IPS-18a (cell line): ENCODE data around the gene ETV7.

Source experiments
- H3K27ac ChIP-seq: one replicate; pipeline ENCODE4 v1.5.1; 2013; ENCODE audit warnings: low read length
- H3K27me3 ChIP-seq: one replicate; pipeline ENCODE4 v1.6.1; 2013; ENCODE audit warnings: mild to moderate bottlenecking, low read length; ENCODE audit not compliant: control insufficient read depth, insufficient read depth
- H3K36me3 ChIP-seq: one replicate; pipeline ENCODE4 v1.6.1; 2013; ENCODE audit warnings: low read depth, low read length; ENCODE audit not compliant: control insufficient read depth
- H3K4me1 ChIP-seq: one replicate; pipeline ENCODE4 v1.6.1; 2013; ENCODE audit warnings: low read depth, low read length; ENCODE audit not compliant: control insufficient read depth
- H3K4me3 ChIP-seq: one replicate; pipeline ENCODE4 v1.5.1; 2013; ENCODE audit warnings: low read length
- H3K9ac ChIP-seq: one replicate; pipeline ENCODE4 v1.6.1; 2013; ENCODE audit warnings: mild to moderate bottlenecking, low read length, moderate library complexity
- H3K9me3 ChIP-seq: one replicate; pipeline ENCODE4 v1.6.1; 2013; ENCODE audit warnings: low read depth, low read length; ENCODE audit not compliant: control insufficient read depth

Gene ETV7

DNA sequence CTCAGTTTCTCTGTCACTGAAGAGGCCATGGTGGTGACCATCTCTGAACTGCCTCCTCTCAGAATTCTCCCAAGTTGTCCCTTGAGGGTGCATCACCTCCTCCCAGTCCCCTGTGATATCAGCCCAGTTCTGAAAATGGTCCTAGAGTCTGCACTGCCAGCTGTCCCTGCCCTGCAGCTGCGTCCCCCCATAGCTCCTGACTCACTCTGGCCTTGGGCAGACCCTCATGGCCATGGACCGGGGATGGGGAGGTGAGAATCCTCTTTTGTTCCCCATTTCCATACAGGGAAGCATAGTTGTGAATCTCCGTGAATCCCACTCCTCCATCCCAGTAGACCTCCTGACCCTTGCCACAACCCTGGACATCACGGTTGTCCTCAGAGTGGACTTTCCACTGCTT lies 4.5 kb downstream of the ETV7 start:
- peaks cover 29% of the 10 kb centered on the region for H3K27me3 ChIP-seq
- no peak overlapping the region for H3K4me3 ChIP-seq
- no peaks in the 10 kb centered on the region for H3K9me3 ChIP-seq
- no peaks in the 10 kb centered on the region for H3K36me3 ChIP-seq
- H3K27ac ChIP-seq, result no peak overlapping the region
- no peak overlapping the region for H3K9ac ChIP-seq
- peaks cover 10% of the 10 kb centered on the region for H3K4me1 ChIP-seq

DNA sequence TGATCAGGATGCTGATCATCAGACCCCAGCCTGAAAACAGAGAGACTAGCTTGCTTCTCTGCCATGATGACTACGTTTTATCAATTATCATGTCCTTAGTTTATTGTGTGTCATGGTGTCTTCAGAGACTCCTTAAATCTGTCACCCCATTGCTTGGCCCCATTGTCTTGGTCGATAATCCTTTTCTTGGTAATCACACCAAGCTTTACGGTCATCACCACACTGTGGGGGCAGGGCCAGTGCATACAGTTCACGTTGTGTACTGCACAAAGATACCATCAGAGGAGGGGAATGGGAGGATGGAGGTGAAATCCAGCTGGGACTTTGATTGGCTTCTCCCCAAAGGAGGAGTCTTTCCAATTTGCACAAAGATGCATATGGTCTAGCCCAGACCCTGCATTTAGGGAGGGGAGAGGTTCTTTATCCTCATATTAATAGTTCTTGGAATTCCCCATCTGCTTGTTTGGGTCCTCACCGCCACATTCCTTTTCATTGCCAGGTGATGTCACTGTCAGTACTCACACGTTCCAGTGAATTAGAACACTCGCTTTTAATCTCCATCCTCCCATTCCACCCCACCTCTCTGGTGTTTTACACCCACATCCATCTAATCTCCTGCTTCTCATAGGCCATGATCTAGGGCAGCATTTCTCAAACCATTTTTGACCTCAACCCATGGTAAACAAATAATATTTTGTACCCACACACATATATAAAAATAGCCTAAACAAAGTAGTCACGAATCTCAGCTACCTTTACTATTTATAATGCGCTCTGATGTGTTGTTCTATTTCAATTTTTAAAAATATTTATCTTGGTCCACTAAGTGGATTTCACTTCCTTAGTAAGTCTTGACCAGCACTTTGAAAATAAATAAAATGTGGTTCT lies 5.7 kb downstream of the ETV7 start:
- H3K27me3 ChIP-seq, result peaks cover 17% of the 10 kb centered on the region
- peaks cover 10% of the 10 kb centered on the region for H3K4me1 ChIP-seq
- no peaks in the 10 kb centered on the region for H3K9me3 ChIP-seq
- H3K9ac ChIP-seq, result no peak overlapping the region
- no peaks in the 10 kb centered on the region for H3K36me3 ChIP-seq
- H3K4me3 ChIP-seq, result no peak overlapping the region
- no peak overlapping the region for H3K27ac ChIP-seq

DNA sequence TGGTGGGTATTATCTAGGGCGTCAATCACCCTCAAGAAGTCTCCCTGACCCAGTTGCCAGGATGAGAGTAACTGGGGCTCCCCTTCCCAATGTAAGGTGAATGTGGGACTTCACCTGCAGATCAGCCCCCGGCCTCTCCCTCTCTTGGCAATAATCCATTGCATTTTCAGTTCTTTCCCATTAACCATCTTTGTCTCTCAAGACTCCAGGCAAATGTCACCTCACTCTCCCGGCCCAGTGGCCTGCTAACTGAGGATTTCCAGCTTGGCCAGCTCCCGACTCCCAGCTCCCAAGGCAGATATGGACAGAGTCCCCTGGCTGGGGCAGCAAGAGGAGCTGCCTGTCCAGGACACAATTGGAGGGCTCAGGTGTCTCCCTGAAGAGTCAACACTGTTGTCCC lies 7.3 kb downstream of the ETV7 start:
- peaks cover 4% of the 10 kb centered on the region for H3K4me1 ChIP-seq
- H3K9ac ChIP-seq, result no peak overlapping the region
- no peaks in the 10 kb centered on the region for H3K9me3 ChIP-seq
- no peaks in the 10 kb centered on the region for H3K36me3 ChIP-seq
- H3K27ac ChIP-seq, result no peak overlapping the region
- H3K27me3 ChIP-seq, result peaks cover 1% of the 10 kb centered on the region
- no peak overlapping the region for H3K4me3 ChIP-seq

DNA sequence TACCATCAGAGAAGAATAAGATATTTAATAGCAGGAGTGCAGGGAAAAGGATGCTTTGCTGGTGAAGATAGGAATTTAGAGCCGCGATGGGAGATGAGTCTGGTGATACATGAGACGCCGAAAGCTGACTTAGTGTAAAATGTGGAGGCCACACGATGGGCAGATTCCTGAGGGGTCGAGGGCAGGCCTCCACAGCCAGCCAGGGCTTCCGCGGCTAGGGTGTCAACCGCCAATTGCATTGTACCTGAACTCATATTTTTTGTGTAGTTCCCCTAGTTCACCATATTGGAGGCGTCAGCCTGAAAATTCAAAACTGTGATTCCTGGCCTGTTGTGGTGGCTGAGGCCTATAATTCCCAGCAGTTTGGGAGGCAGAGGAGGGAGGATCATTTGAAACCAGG lies 8.5 kb downstream of the ETV7 start:
- Histone ChIP-seq H3K36me3 (no peaks in the 10 kb centered on the region), H3K27me3 (no peaks in the 10 kb centered on the region), H3K9me3 (no peaks in the 10 kb centered on the region), H3K27ac (no peak overlapping the region), H3K4me3 (no peak overlapping the region), H3K4me1 (peaks cover 4% of the 10 kb centered on the region), H3K9ac (no peak overlapping the region)

DNA sequence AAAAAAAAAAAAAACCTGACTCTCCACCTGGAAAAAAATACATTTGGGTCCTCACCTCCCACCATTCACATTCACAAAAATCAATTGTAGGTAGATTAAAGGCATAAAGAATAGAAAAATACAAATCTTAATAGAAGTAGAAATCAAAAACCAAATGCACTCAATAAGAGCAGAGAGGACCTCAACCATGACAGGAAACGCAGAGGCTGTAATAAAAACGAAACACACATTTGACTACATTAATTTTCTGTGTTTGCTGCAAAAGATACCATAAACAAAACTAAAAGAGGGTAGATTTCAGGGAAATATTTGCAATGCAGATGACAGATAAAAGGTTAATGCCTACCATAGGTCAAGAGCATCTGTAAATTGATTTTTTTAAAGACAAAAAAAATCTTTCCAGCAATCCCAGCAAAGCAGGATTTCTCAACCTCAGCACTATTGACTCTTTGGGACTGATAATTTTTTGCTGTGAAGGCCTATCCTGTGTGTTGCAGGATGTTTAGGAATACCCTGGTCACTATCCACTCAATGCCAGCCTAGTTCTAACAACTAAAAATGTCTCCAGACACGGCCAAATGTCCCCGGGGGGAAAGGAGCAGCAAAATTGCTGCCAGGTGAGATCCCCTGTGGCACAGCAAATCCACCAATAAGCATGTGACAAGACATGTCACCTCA lies 9.1 kb downstream of the ETV7 start:
- no peak overlapping the region for H3K27ac ChIP-seq
- no peak overlapping the region for H3K4me3 ChIP-seq
- no peak overlapping the region for H3K9ac ChIP-seq
- H3K27me3 ChIP-seq, result no peaks in the 10 kb centered on the region
- H3K4me1 ChIP-seq, result peaks cover 4% of the 10 kb centered on the region
- no peaks in the 10 kb centered on the region for H3K9me3 ChIP-seq
- H3K36me3 ChIP-seq, result no peaks in the 10 kb centered on the region

DNA sequence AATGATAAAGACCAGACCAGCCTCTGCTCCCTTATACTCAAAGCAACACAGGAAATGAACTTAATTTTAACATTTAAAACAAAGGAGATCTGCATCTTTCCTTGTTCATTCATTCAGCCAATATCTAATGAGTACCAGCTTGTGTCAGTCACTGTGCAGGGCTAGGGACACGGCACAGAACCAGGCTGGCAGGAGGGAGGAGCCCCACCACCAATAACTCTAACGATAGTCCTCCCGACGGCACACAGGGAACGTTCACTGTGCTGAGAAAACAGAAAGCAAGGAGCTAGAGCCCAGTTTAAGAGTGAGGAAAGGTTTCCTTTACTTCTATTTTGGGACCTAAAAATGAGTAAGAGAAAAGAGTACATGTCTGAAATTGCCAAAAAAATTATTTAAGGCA lies 9.9 kb downstream of the ETV7 start:
- Histone ChIP-seq H3K9ac (no peak overlapping the region), H3K4me3 (no peak overlapping the region), H3K4me1 (peaks cover 4% of the 10 kb centered on the region), H3K36me3 (no peaks in the 10 kb centered on the region), H3K9me3 (no peaks in the 10 kb centered on the region), H3K27me3 (no peaks in the 10 kb centered on the region), H3K27ac (no peak overlapping the region)

DNA sequence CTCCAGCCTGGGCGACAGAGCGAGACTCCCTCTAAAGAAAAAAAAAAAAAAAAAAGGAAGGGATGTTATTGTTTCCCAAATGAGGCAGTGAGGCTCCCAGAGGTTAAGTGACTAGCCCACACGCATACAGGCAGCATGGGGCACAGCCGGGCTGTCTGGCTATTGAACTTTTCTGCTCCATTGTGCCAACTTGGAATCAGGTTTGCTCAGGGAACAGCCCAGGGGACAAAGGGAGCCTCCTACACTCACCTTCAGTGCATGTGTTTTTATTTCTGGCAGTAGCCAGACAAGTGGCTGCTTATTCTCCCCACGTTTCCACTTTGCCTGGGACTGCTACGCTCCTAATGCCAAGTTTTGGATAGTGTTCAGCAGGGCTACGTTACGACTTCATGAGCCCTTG lies 10.7 kb downstream of the ETV7 start:
- no peak overlapping the region for H3K9ac ChIP-seq

DNA sequence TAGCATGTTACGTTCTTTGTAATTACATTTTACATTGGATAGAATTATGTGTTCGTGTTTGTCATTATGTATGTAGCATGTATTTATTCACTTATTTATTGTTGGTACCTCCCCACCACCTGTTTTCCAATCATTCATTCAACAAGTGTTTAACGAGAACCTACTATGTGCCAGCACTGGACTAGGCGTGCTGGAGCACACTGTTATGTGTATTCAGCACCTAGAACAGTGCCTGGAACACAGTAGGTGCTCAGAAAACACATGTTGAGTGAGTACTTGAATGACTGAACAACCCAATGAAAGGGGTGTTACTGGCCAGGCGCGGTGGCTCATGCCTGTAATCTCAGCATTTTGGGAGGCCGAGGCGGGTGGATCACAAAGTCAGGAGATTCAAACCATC lies 11.3 kb downstream of the ETV7 start:
- no peaks in the 10 kb centered on the region for H3K36me3 ChIP-seq
- H3K9me3 ChIP-seq, result no peaks in the 10 kb centered on the region
- no peak overlapping the region for H3K4me3 ChIP-seq
- H3K27ac ChIP-seq, result no peak overlapping the region
- H3K27me3 ChIP-seq, result no peaks in the 10 kb centered on the region
- H3K9ac ChIP-seq, result no peak overlapping the region
- H3K4me1 ChIP-seq, result no peaks in the 10 kb centered on the region

More for the DNA sequence above, 10.7 kb downstream of the ETV7 start:
- no peak overlapping the region for H3K27ac ChIP-seq
- H3K27me3 ChIP-seq, result no peaks in the 10 kb centered on the region
- no peaks in the 10 kb centered on the region for H3K4me1 ChIP-seq
- no peak overlapping the region for H3K4me3 ChIP-seq
- H3K9me3 ChIP-seq, result no peaks in the 10 kb centered on the region
- H3K36me3 ChIP-seq, result no peaks in the 10 kb centered on the region

DNA sequence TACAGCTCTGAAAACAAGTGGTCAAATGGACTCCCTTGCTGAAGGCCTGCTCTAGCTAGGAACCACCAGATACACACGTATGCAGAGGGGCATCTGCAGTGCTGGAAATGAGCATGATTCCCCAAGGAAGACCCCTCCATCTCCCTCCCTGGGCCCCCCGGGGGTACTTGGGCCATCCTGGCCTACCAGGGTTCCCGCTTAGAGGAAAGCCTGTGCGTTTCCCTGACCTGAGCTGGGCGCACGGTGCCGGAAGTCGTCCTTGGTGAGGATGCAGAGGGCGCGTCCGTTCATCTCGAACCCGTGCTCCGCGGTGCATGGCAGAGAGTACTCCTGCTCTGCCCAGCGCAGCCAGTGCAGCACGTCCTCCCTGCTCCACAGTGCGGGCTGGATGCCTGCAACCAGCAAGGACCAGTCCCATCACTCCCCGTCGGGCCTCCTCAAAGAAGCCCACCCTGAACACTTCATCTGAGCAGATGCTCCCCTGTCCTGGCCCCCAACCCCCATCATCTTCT lies 11.8 kb downstream of the ETV7 start:
- H3K4me3 ChIP-seq, result no peak overlapping the region
- no peaks in the 10 kb centered on the region for H3K36me3 ChIP-seq
- no peaks in the 10 kb centered on the region for H3K27me3 ChIP-seq
- H3K27ac ChIP-seq, result no peak overlapping the region
- H3K4me1 ChIP-seq, result no peaks in the 10 kb centered on the region
- H3K9me3 ChIP-seq, result no peaks in the 10 kb centered on the region
- H3K9ac ChIP-seq, result no peak overlapping the region

DNA sequence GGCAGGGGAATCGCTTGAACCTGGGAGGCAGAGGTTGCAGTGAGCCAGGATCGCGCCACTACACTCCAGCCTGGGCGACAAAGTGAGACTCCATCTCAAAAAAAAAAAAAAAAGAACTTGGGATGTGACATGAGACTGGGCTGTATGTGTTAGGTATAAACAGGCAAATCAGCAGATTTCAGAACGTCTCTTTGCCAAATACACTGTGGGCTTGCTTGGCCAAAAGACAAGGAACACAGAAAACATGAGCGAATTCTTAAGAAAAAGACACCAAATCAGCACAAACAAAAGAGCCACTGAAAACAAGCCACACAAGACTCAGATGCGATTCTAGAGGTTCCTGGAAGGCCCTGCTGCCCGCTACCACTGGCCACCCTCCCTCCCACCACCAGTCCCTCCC lies 12.5 kb downstream of the ETV7 start:
- H3K4me1 ChIP-seq, result no peaks in the 10 kb centered on the region
- H3K9me3 ChIP-seq, result no peaks in the 10 kb centered on the region
- no peak overlapping the region for H3K9ac ChIP-seq
- no peak overlapping the region for H3K4me3 ChIP-seq
- H3K36me3 ChIP-seq, result no peaks in the 10 kb centered on the region
- H3K27me3 ChIP-seq, result no peaks in the 10 kb centered on the region
- no peak overlapping the region for H3K27ac ChIP-seq

DNA sequence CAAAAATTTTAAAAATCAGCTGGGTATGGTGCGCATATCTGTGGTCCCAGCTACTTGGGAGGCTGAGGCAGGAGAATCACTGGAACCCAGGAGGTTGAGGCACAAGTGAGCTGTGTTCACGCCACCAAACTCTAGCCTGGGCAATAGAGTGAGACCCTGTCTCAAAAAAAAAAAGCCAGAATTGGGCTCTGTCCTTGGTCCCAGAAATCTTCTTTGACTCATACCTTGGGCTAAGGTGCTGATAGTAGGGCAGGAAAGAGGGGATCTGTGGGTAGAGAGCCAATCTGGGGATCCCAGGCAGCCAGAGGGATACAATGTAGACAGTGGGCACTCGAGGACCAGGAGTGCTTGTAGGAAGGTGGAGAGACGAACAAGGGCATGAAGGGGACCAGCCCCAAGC lies 13.3 kb downstream of the ETV7 start:
- Histone ChIP-seq H3K4me3 (no peak overlapping the region), H3K9me3 (no peaks in the 10 kb centered on the region), H3K9ac (no peak overlapping the region), H3K36me3 (no peaks in the 10 kb centered on the region), H3K27ac (no peak overlapping the region), H3K4me1 (no peaks in the 10 kb centered on the region), H3K27me3 (no peaks in the 10 kb centered on the region)
